DND-41 (cell line): Measurements from ENCODE around the gene ZNF580.
A peak's percentile ranks its signal among the peaks of the same experiment; 100 is the strongest.

Source experiments
- ATAC-seq: fragments of 200-7000 bp; cut with Tn5 transposase; 3 replicates; pipeline ENCODE4 v1.9.1; 2021; ENCODE audit warnings: low read depth; ENCODE audit not compliant: insufficient read depth
- DNase-seq: peaks from one replicate; pipeline ENCODE4 v3.0.0-alpha.2; 2020
- H2AFZ ChIP-seq: 2 replicates; pipeline ENCODE4 v1.6.0; 2012; ENCODE audit warnings: low read depth, low read length
- H3K27ac ChIP-seq: 2 replicates; pipeline ENCODE4 v1.5.1; 2012; ENCODE audit warnings: low read length, inconsistent platforms
- H3K27me3 ChIP-seq: fragments of 200-600 bp; sonication (generic); 2 replicates; pipeline ENCODE4 v1.6.0; 2012; ENCODE audit warnings: low read length, mild to moderate bottlenecking, inconsistent platforms; ENCODE audit not compliant: insufficient read depth, poor library complexity
- H3K36me3 ChIP-seq: 2 replicates; pipeline ENCODE4 v1.5.1; 2012; ENCODE audit warnings: low read length, inconsistent platforms; ENCODE audit not compliant: insufficient read depth
- H3K4me1 ChIP-seq: 2 replicates; pipeline ENCODE4 v1.5.1; 2012; ENCODE audit warnings: mild to moderate bottlenecking, low read length; ENCODE audit not compliant: insufficient read depth
- H3K4me2 ChIP-seq: 2 replicates; pipeline ENCODE4 v1.6.0; 2012; ENCODE audit warnings: mild to moderate bottlenecking, moderate library complexity, low read length, inconsistent platforms; ENCODE audit not compliant: insufficient read depth
- H3K4me3 ChIP-seq, 2 experiments: fragments of 200-600 bp in 1 of 2; shearing (Covaris generic) in 1 of 2; 2 replicates each; pipeline ENCODE4 v1.5.1; 2012 to 2016; ENCODE audit warnings: inconsistent platforms in 2 of 2, low read length in 2 of 2, mild to moderate bottlenecking in 2 of 2, low read depth in 1 of 2, moderate library complexity in 1 of 2
- H3K79me2 ChIP-seq: 2 replicates; pipeline ENCODE4 v1.6.0; 2012; ENCODE audit warnings: low read length, inconsistent platforms; ENCODE audit not compliant: insufficient read depth
- H3K9ac ChIP-seq: 2 replicates; pipeline ENCODE4 v1.6.0; 2012; ENCODE audit warnings: low read depth, mild to moderate bottlenecking, inconsistent platforms, low read length, moderate library complexity
- H3K9me3 ChIP-seq: 2 replicates; pipeline ENCODE4 v1.5.1; 2012; ENCODE audit warnings: low read length, moderate library complexity, mild to moderate bottlenecking, inconsistent platforms; ENCODE audit not compliant: insufficient read depth, severe bottlenecking
- H4K20me1 ChIP-seq: 2 replicates; pipeline ENCODE4 v1.6.0; 2012; ENCODE audit warnings: low read length; ENCODE audit not compliant: insufficient read depth
- EZH2 ChIP-seq: IDR thresholded peaks from 3 replicates; pipeline ENCODE4 v1.6.1; 2012; ENCODE audit warnings: borderline replicate concordance, low read depth, mild to moderate bottlenecking, moderate library complexity, low read length, inconsistent platforms; ENCODE audit not compliant: severe bottlenecking
- TF ChIP-seq, protein P1 (sequence below): IDR thresholded peaks from 2 replicates; pipeline ENCODE4 v1.5.1; 2012; ENCODE audit warnings: borderline replicate concordance, low read length, moderate library complexity, mild to moderate bottlenecking; ENCODE audit not compliant: poor library complexity, severe bottlenecking; ENCODE audit errors: extremely low read depth

ZNF580 gene

DNA sequence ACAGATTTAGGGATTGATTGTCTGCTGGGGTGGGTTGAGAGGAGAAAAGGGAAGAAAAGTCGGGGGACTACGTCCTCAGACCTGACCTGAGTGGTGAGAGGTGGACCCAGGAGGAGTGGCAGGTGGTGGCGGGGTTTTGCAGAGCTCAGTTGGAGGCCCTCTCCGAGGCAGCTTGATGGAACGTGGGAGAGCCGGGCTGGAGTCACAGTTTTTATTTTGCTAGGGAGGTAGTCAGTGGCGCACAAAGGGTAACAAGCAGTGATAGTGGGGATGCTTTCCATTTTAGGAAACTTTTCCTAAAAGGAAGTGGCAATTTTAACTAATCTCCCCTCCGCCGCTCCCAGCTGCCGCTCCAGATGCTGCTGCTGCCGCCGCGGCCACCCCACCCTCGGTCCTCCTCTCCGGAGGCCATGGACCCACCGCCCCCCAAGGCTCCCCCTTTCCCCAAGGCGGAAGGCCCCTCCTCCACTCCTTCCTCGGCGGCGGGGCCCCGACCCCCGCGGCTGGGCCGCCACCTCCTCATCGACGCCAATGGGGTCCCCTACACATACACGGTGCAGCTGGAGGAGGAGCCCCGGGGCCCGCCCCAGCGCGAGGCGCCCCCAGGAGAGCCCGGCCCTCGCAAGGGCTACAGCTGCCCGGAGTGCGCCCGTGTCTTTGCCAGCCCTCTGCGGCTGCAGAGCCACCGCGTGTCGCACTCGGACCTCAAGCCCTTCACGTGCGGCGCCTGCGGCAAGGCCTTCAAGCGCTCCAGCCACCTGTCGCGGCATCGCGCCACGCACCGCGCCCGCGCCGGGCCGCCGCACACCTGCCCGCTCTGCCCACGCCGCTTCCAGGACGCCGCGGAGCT lies 1.6 kb downstream of the ZNF580 start:
- Histone ChIP-seq H3K4me3 (peak overlapping the region; percentile 98 to 99; a peak in 3 of 4 replicates), H3K79me2 (peaks cover 73% of the 10 kb centered on the region), H3K27ac (peak overlapping the region; percentile 89), H3K36me3 (peaks cover 18% of the 10 kb centered on the region), H3K9ac (peak overlapping the region; percentile 92), H3K9me3 (no peaks in the 10 kb centered on the region), H4K20me1 (peaks cover 17% of the 10 kb centered on the region; the same call in 1 of the 2 replicates), H2AFZ (peak overlapping the region; percentile 63), H3K4me1 (peaks cover 72% of the 10 kb centered on the region), H3K27me3 (no peaks in the 10 kb centered on the region), H3K4me2 (peak overlapping the region; percentile 85)
- DNase-seq (peak; percentile 46), ATAC-seq (peak; percentile 22)
- TF ChIP-seq, protein P1, sequence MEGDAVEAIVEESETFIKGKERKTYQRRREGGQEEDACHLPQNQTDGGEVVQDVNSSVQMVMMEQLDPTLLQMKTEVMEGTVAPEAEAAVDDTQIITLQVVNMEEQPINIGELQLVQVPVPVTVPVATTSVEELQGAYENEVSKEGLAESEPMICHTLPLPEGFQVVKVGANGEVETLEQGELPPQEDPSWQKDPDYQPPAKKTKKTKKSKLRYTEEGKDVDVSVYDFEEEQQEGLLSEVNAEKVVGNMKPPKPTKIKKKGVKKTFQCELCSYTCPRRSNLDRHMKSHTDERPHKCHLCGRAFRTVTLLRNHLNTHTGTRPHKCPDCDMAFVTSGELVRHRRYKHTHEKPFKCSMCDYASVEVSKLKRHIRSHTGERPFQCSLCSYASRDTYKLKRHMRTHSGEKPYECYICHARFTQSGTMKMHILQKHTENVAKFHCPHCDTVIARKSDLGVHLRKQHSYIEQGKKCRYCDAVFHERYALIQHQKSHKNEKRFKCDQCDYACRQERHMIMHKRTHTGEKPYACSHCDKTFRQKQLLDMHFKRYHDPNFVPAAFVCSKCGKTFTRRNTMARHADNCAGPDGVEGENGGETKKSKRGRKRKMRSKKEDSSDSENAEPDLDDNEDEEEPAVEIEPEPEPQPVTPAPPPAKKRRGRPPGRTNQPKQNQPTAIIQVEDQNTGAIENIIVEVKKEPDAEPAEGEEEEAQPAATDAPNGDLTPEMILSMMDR, result no peak
- no peak for TF ChIP-seq EZH2

DNA sequence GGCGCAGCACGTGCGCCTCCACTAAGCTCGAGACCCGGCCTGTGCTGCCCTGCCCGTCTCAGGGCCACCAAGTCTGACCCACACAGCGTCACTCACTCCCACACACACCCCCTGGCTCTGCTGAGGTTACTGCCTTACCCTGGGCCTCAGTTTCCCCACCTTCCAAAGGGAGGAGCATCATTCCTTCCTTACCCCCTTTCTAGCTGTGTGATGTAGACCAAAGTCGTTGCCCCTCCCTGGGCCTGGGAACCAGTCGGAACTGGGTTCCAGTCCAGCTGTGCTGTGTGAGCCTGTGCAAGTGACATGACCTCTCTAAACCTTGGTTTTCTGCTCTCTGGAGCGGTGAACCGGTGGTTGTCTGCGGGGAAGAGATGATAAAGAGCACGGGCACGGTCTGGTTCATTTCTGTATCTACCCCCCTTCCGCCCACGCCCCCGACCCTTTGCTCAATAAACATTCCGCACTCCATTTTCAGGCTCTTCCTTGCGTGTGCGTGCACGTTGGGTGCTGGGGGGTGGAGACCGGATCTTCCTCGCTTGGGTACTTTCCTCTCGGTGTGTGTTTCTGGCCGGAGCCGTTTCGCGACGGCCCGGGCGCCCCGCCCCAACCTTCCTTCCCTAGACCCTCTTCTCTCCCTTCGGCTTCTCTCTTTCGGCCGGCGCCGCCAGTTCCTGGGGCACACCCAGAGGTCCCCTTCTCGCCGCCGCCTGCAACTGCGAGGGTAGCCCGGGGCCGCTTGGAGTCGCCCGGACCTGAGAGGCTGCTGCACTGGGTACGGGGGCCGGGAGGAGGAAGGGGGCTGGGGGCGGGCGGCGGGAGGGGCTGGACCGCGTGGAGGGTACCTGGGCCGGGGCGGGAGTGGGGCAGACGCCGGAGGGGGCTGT lies 2.4 kb downstream of the ZNF580 start, which contains the start of gene ZNF581:
Gene ZNF581, plus strand, starts transcription at position 647 of the 884 bp plus-strand sequence. CDS start 923 bp downstream, outside the sequence.
- Histone ChIP-seq H3K4me3 (peak within 1 kb of the TSS; percentile 98 to 99), H3K9me3 (no peaks in the 10 kb centered on the region), H3K79me2 (peaks cover 71% of the 10 kb centered on the region), H4K20me1 (peaks cover 17% of the 10 kb centered on the region; the same call in 1 of the 2 replicates), H3K4me1 (peaks cover 69% of the 10 kb centered on the region), H3K27me3 (no peaks in the 10 kb centered on the region), H3K9ac (peak within 1 kb of the TSS; percentile 92), H3K36me3 (peaks cover 16% of the 10 kb centered on the region), H3K4me2 (peak within 1 kb of the TSS; percentile 85), H3K27ac (peak within 1 kb of the TSS; percentile 73), H2AFZ (peak within 1 kb of the TSS; percentile 63)
- DNase-seq (peak; percentile 83), ATAC-seq (peak; percentile 59)
- no peak for TF ChIP-seq EZH2

DNA sequence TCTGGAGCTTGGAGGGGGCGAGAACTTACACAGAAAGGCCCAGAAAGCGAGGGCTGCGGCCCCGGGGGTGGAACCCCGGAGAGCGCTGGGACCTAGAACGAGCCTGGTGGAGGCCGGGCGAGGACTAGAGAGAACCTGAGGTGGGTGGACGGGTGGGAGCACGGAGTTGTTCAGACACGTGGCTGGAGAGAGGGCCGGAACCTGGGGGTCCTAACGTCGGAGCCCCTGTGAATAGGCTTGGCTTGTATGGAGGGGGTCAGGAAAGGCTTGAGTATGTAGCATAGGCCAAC lies 3.0 kb downstream of the ZNF580 start:
- Histone ChIP-seq H3K4me1 (peaks cover 68% of the 10 kb centered on the region), H3K9ac (peak overlapping the region; percentile 92), H3K36me3 (peaks cover 18% of the 10 kb centered on the region), H3K79me2 (peaks cover 72% of the 10 kb centered on the region), H4K20me1 (peaks cover 17% of the 10 kb centered on the region; the same call in 1 of the 2 replicates), H3K4me3 (peak overlapping the region; percentile 98 to 99), H3K4me2 (peak overlapping the region; percentile 85), H3K27ac (peak overlapping the region; percentile 73), H3K9me3 (no peaks in the 10 kb centered on the region), H2AFZ (0 out of 2 replicates have a peak overlapping the region, but pooled peaks have one; percentile 42), H3K27me3 (no peaks in the 10 kb centered on the region)
- no peak for DNase-seq
- TF ChIP-seq EZH2, result no peak
- ATAC-seq, result no peak

DNA sequence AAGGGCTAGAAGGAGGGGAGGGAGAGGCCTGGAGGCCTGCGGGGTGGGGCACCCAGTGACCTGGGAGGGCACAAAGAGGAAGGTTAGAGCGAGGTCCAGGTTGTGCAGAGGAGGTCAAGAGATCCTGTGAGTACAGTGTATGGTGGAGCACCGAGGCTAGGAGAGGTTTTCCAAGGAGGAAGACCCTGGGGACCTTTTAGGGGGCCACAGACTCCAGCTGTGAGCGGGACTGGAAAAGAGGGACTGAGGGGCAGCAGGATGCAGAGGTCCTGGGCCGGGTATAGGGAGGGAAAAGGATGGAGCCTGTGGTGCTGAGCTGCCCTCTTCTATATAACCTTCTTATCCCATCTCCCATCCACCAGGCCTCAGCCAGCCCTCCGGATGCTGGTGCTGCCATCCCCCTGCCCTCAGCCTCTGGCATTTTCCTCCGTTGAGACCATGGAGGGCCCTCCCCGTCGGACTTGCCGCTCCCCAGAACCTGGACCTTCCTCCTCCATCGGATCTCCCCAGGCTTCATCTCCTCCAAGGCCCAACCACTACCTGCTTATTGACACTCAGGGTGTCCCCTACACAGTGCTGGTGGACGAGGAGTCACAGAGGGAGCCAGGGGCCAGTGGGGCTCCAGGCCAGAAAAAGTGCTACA lies 3.5 kb downstream of the ZNF580 start:
- TF ChIP-seq EZH2, result no peak
- TF ChIP-seq, protein P1, result no peak
- peaks cover 69% of the 10 kb centered on the region for H3K4me1 ChIP-seq
- peak overlapping the region; percentile 85 for H3K4me2 ChIP-seq
- H4K20me1 ChIP-seq, result peaks cover 17% of the 10 kb centered on the region; the same call in 1 of the 2 replicates
- H3K9ac ChIP-seq, result peak overlapping the region; percentile 92
- DNase-seq (no peak), ATAC-seq (no peak)
- H2AFZ ChIP-seq, result no peak overlapping the region
- peaks cover 18% of the 10 kb centered on the region for H3K36me3 ChIP-seq
- peak overlapping the region; percentile 73 for H3K27ac ChIP-seq
- no peaks in the 10 kb centered on the region for H3K27me3 ChIP-seq
- peak overlapping the region; percentile 98 to 99 for H3K4me3 ChIP-seq
- peaks cover 75% of the 10 kb centered on the region for H3K79me2 ChIP-seq
- H3K9me3 ChIP-seq, result no peaks in the 10 kb centered on the region
